ENCODE results near the gene ITK.

ITK gene

DNA sequence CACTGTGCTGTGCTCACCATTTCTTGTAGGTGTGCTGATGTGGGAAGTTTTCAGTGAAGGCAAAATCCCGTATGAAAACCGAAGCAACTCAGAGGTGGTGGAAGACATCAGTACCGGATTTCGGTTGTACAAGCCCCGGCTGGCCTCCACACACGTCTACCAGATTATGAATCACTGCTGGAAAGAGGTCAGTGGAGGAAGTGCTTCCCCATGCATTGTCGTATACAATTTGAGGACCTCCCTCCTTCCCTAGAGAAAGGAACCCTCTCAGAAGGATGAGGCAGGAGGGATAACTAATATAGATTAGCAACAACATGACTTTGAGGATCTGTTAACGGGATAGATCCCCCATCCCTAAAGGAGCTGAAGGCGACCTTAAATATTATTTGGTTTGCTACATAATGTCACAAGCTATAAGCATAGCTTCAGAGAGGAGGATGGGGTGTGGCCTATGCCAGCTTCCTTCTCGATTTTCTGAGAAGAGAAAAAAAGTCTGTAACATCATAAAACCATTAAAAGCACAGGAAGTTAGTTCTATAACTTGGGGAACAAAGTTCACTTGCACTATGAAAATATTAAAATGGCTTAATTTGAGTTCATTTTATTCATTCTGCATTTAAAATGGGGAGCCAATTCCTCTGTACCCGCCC lies 68.3 kb downstream of the ITK start:
- Histone ChIP-seq H3K27me3 (ENCODE audit: insufficient read depth, low read length, poor library complexity) (no peaks in the 10 kb centered on the region), H3K79me1 (ENCODE audit: low read length) (no peaks in the 10 kb centered on the region), H3K9ac (ENCODE audit: low read length) (no peak overlapping the region), H3K4me2 (ENCODE audit: low read length) (no peak overlapping the region), H3K23ac (ENCODE audit: low read length) (no peak overlapping the region), H3K36me3 (ENCODE audit: control insufficient read depth, insufficient read depth, low read length) (no peaks in the 10 kb centered on the region), H3K79me2 (ENCODE audit: control insufficient read depth, insufficient read depth, low read length) (no peaks in the 10 kb centered on the region), H2BK5ac (ENCODE audit: low read length) (no peak overlapping the region), H4K8ac (ENCODE audit: low read depth, low read length) (no peak overlapping the region), H2BK120ac (ENCODE audit: low read depth, low read length) (no peak overlapping the region), H2BK15ac (replicated peaks; ENCODE audit: low read depth) (no peak overlapping the region), H3K18ac (ENCODE audit: low read length) (no peak overlapping the region), H3K4me1 (ENCODE audit: control insufficient read depth, low read depth, low read length) (peaks cover 2% of the 10 kb centered on the region), H3K27ac (ENCODE audit: low read depth, low read length) (no peak overlapping the region), H2AK5ac (ENCODE audit: low read length) (no peak overlapping the region), H3K4me3 (ENCODE audit: low read length) (no peak overlapping the region), H3K4ac (ENCODE audit: low read depth, low read length) (no peak overlapping the region), H4K5ac (ENCODE audit: low read length) (no peak overlapping the region), H3K56ac (ENCODE audit: low read length) (no peak overlapping the region)
- DNase-seq: no peak
- no CpG with 5 or more reads among the region's 11 CpGs for WGBS (ENCODE audit: extremely low coverage, insufficient coverage, low lambda C conversion rate)

- no peak for DNase-seq
- Histone ChIP-seq H4K8ac (ENCODE audit: low read depth, low read length) (no peak overlapping the region), H3K18ac (ENCODE audit: low read length) (no peak overlapping the region), H3K23ac (ENCODE audit: low read length) (no peak overlapping the region), H3K36me3 (ENCODE audit: control insufficient read depth, insufficient read depth, low read length) (no peaks in the 10 kb centered on the region), H3K9ac (ENCODE audit: low read length) (no peak overlapping the region), H2BK120ac (ENCODE audit: low read depth, low read length) (no peak overlapping the region), H2BK15ac (replicated peaks; ENCODE audit: low read depth) (no peak overlapping the region), H3K27ac (ENCODE audit: low read depth, low read length) (no peak overlapping the region), H3K4ac (ENCODE audit: low read depth, low read length) (no peak overlapping the region), H3K4me1 (ENCODE audit: control insufficient read depth, low read depth, low read length) (no peaks in the 10 kb centered on the region), H4K5ac (ENCODE audit: low read length) (no peak overlapping the region), H2AK5ac (ENCODE audit: low read length) (no peak overlapping the region), H3K79me1 (ENCODE audit: low read length) (no peaks in the 10 kb centered on the region), H3K27me3 (ENCODE audit: insufficient read depth, low read length, poor library complexity) (no peaks in the 10 kb centered on the region), H2BK5ac (ENCODE audit: low read length) (no peak overlapping the region), H3K4me3 (ENCODE audit: low read length) (no peak overlapping the region), H3K79me2 (ENCODE audit: control insufficient read depth, insufficient read depth, low read length) (no peaks in the 10 kb centered on the region), H3K56ac (ENCODE audit: low read length) (no peak overlapping the region), H3K4me2 (ENCODE audit: low read length) (no peak overlapping the region)
- no CpG with 5 or more reads among the region's 4 CpGs for WGBS (ENCODE audit: extremely low coverage, insufficient coverage, low lambda C conversion rate)
These were observed 72.2 kb downstream of the ITK start for GRCh38 chr5:157252711-157253465.

DNA sequence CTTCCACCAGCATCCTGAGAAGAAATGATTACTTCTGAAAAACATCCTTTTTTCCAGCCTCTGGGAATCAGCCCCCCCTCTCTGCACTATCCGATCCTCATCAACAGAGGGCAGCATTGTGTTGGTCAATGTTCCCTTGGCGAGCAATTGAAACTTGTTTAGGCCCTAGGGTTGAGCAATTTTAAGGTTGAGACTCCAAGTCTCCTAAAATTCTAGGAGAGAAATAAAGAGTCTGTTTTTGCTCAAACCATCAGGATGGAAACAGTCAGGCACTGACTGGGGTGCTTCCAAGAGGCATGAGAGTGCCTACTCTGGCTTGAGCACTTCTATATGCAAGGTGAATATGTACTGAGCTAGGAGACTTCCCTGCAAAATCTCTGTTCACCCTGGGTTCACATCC lies 72.9 kb downstream of the ITK start:
- Histone ChIP-seq H4K5ac (ENCODE audit: low read length) (no peak overlapping the region), H3K18ac (ENCODE audit: low read length) (no peak overlapping the region), H3K4me3 (ENCODE audit: low read length) (no peak overlapping the region), H3K79me2 (ENCODE audit: control insufficient read depth, insufficient read depth, low read length) (no peaks in the 10 kb centered on the region), H2BK5ac (ENCODE audit: low read length) (no peak overlapping the region), H3K56ac (ENCODE audit: low read length) (no peak overlapping the region), H3K9ac (ENCODE audit: low read length) (no peak overlapping the region), H3K4ac (ENCODE audit: low read depth, low read length) (no peak overlapping the region), H4K8ac (ENCODE audit: low read depth, low read length) (no peak overlapping the region), H2BK120ac (ENCODE audit: low read depth, low read length) (no peak overlapping the region), H3K36me3 (ENCODE audit: control insufficient read depth, insufficient read depth, low read length) (no peaks in the 10 kb centered on the region), H3K4me2 (ENCODE audit: low read length) (no peak overlapping the region), H2BK15ac (replicated peaks; ENCODE audit: low read depth) (no peak overlapping the region), H2AK5ac (ENCODE audit: low read length) (no peak overlapping the region), H3K23ac (ENCODE audit: low read length) (no peak overlapping the region), H3K79me1 (ENCODE audit: low read length) (no peaks in the 10 kb centered on the region), H3K4me1 (ENCODE audit: control insufficient read depth, low read depth, low read length) (no peaks in the 10 kb centered on the region), H3K27me3 (ENCODE audit: insufficient read depth, low read length, poor library complexity) (no peaks in the 10 kb centered on the region), H3K27ac (ENCODE audit: low read depth, low read length) (no peak overlapping the region)
- peak; percentile 58 for DNase-seq
- no CpG with 5 or more reads among the region's 2 CpGs for WGBS (ENCODE audit: extremely low coverage, insufficient coverage, low lambda C conversion rate)

GRCh38 chr5:157258450-157258849 lies 77.8 kb downstream of the ITK start:
- DNase-seq: no peak
- no CpG with 5 or more reads among the region's 6 CpGs for WGBS (ENCODE audit: extremely low coverage, insufficient coverage, low lambda C conversion rate)
- Histone ChIP-seq H4K8ac (ENCODE audit: low read depth, low read length) (no peak overlapping the region), H3K27me3 (ENCODE audit: insufficient read depth, low read length, poor library complexity) (no peaks in the 10 kb centered on the region), H2BK15ac (replicated peaks; ENCODE audit: low read depth) (no peak overlapping the region), H2BK120ac (ENCODE audit: low read depth, low read length) (no peak overlapping the region), H3K27ac (ENCODE audit: low read depth, low read length) (no peak overlapping the region), H2BK5ac (ENCODE audit: low read length) (no peak overlapping the region), H2AK5ac (ENCODE audit: low read length) (no peak overlapping the region), H3K79me2 (ENCODE audit: control insufficient read depth, insufficient read depth, low read length) (no peaks in the 10 kb centered on the region), H3K4ac (ENCODE audit: low read depth, low read length) (no peak overlapping the region), H3K4me3 (ENCODE audit: low read length) (no peak overlapping the region), H3K56ac (ENCODE audit: low read length) (no peak overlapping the region), H3K36me3 (ENCODE audit: control insufficient read depth, insufficient read depth, low read length) (no peaks in the 10 kb centered on the region), H3K23ac (ENCODE audit: low read length) (no peak overlapping the region), H4K5ac (ENCODE audit: low read length) (no peak overlapping the region), H3K9ac (ENCODE audit: low read length) (no peak overlapping the region), H3K4me1 (ENCODE audit: control insufficient read depth, low read depth, low read length) (no peaks in the 10 kb centered on the region), H3K79me1 (ENCODE audit: low read length) (no peaks in the 10 kb centered on the region), H3K4me2 (ENCODE audit: low read length) (no peak overlapping the region), H3K18ac (ENCODE audit: low read length) (no peak overlapping the region)

GRCh38 chr5:157259699-157260098 lies 79.1 kb downstream of the ITK start:
- no peaks in the 10 kb centered on the region for H3K79me1 ChIP-seq (ENCODE audit: low read length)
- no peak overlapping the region for H3K27ac ChIP-seq (ENCODE audit: low read depth, low read length)
- no peak overlapping the region for H3K56ac ChIP-seq (ENCODE audit: low read length)
- DNase-seq: no peak
- no peak overlapping the region for H2BK15ac ChIP-seq (replicated peaks; ENCODE audit: low read depth)
- H4K8ac ChIP-seq (ENCODE audit: low read depth, low read length): no peak overlapping the region
- H2AK5ac ChIP-seq (ENCODE audit: low read length): no peak overlapping the region
- WGBS (ENCODE audit: extremely low coverage, insufficient coverage, low lambda C conversion rate): no CpG with 5 or more reads among the region's 4 CpGs
- H2BK5ac ChIP-seq (ENCODE audit: low read length): no peak overlapping the region
- H3K4me3 ChIP-seq (ENCODE audit: low read length): no peak overlapping the region
- H3K36me3 ChIP-seq (ENCODE audit: control insufficient read depth, insufficient read depth, low read length): no peaks in the 10 kb centered on the region
- no peak overlapping the region for H2BK120ac ChIP-seq (ENCODE audit: low read depth, low read length)
- no peak overlapping the region for H3K9ac ChIP-seq (ENCODE audit: low read length)
- H4K5ac ChIP-seq (ENCODE audit: low read length): no peak overlapping the region
- no peaks in the 10 kb centered on the region for H3K27me3 ChIP-seq (ENCODE audit: insufficient read depth, low read length, poor library complexity)
- no peak overlapping the region for H3K23ac ChIP-seq (ENCODE audit: low read length)
- H3K4ac ChIP-seq (ENCODE audit: low read depth, low read length): no peak overlapping the region
- no peaks in the 10 kb centered on the region for H3K79me2 ChIP-seq (ENCODE audit: control insufficient read depth, insufficient read depth, low read length)
- H3K18ac ChIP-seq (ENCODE audit: low read length): no peak overlapping the region
- H3K4me2 ChIP-seq (ENCODE audit: low read length): no peak overlapping the region
- no peaks in the 10 kb centered on the region for H3K4me1 ChIP-seq (ENCODE audit: control insufficient read depth, low read depth, low read length)

Measured in mesendoderm (in vitro differentiated cells).